SH-SY5Y (cell line): Measurements from ENCODE around the gene KIAA0930.

Source experiments
- GATA2 ChIP-seq: IDR thresholded peaks from 2 replicates; pipeline ENCODE4 v1.6.1; 2011; ENCODE audit warnings: mild to moderate bottlenecking, low read depth, low read length
- GATA3 ChIP-seq: IDR thresholded peaks from 2 replicates; pipeline ENCODE4 v1.6.1; 2011; ENCODE audit warnings: low read depth, mild to moderate bottlenecking, low read length, moderate library complexity

GRCh38 chr22:45164270-45165088, 76.2 kb downstream of the KIAA0930 start:
- TF ChIP-seq GATA2 = no peak
- no peak for TF ChIP-seq GATA3
